Naive thymus-derived CD8-positive, alpha-beta T cell (primary cell): ENCODE measurements around the gene TSPAN14. TPM values are rescaled to one million over a fixed set of nuclear protein-coding genes. Genes with fewer than 3 reads are reported as not detected.
A peak's percentile ranks its signal among the peaks of the same experiment; 100 is the strongest.

Experiments used
- ATAC-seq, 2 donors: fragments of 150-1000 bp; cut with Tn5 transposase in 1 of 2; sonication (Bioruptor Pico), chemical (Tn5 transposase) in 1 of 2; 1 replicate in 1 of 2; 2 replicates in 1 of 2; pipeline ENCODE4 v1.10.0; 2021; ENCODE audit warnings: mild to moderate bottlenecking in 2 of 2, moderate library complexity in 2 of 2
- POLR2A ChIA-PET: fragments of 350-600 bp; sonication (Branson Sonifier 250); formaldehyde crosslinking; loops from one replicate; lab custom pipeline; 2021; ENCODE audit warnings: antibody characterized with exemption; lab: Charles Lee
- DNase-seq, 10 donors: peaks; one replicate each; pipeline versions ENCODE4 v3.0.0 to v3.0.0-alpha.2; 2020 to 2022
- H3K27ac Mint-ChIP-seq, 10 donors: one replicate each; pipeline ENCODE4 v1.8.0; 2020 to 2022; ENCODE audit warnings: mild to moderate bottlenecking in 10 of 10, mixed read lengths in 10 of 10, moderate library complexity in 4 of 10, inconsistent platforms in 1 of 10
- H3K27me3 Mint-ChIP-seq, 5 donors: one replicate each; pipeline ENCODE4 v1.8.0; 2021 to 2022; ENCODE audit warnings: mixed read lengths in 5 of 5
- H3K36me3 Mint-ChIP-seq, 3 donors: one replicate each; pipeline ENCODE4 v1.8.0; 2020 to 2022; ENCODE audit warnings: mixed read lengths in 3 of 3, mild to moderate bottlenecking in 2 of 3, inconsistent platforms in 1 of 3
- H3K4me1 Mint-ChIP-seq, 4 donors: one replicate each; pipeline ENCODE4 v1.8.0; 2021 to 2022; ENCODE audit warnings: mixed read lengths in 4 of 4
- H3K4me3 Mint-ChIP-seq, 10 donors: one replicate each; pipeline ENCODE4 v1.8.0; 2020 to 2022; ENCODE audit warnings: mild to moderate bottlenecking in 10 of 10, mixed read lengths in 10 of 10, moderate library complexity in 6 of 10, inconsistent platforms in 1 of 10
- H3K9me3 Mint-ChIP-seq, 9 donors: one replicate each; pipeline ENCODE4 v1.8.0; 2020 to 2022; ENCODE audit warnings: mixed read lengths in 9 of 9, mild to moderate bottlenecking in 3 of 9, inconsistent platforms in 1 of 9, moderate library complexity in 1 of 9
- polyA plus RNA-seq, 3 donors: library from polyadenylated mRNA; unstranded; fragments of 300-500 nt; fragmentation: Illumina TruSeq; gene quantifications; one replicate each; pipeline ENCODE4 v1.2.3, GENCODE V29; 2021
- total RNA-seq, 8 experiments: library from RNA in 2 of 8; stranded (reverse) in 2 of 8; gene quantifications; one replicate each; pipeline ENCODE4 v1.2.3 and lab custom pipeline; 2021 to 2026

TSPAN14 gene
- total and polyA plus RNA-seq, 5 experiments from 2014 or later, result 152 to 293 (median 163) TPM

- no peak overlapping the region for H3K4me3 Mint-ChIP-seq
- POLR2A ChIA-PET, result interaction anchor here (0.7 to 20.6 kb wide), 4 partner anchors 9 to 55 kb away, joined by 3 to 914 read pairs (median 3); partner anchors contain the start of gene TSPAN14
- H3K4me1 Mint-ChIP-seq, result peaks cover 20 to 59% (median 48%) of the 10 kb centered on the region in 4 donors
- DNase-seq (peak in 1 of 10 donors; percentile 14), ATAC-seq (no peak)
- no peaks in the 10 kb centered on the region for H3K27me3 Mint-ChIP-seq
- no peaks in the 10 kb centered on the region for H3K9me3 Mint-ChIP-seq
- peaks cover 0 to 93% (median 6%) of the 10 kb centered on the region in 3 donors for H3K36me3 Mint-ChIP-seq
- H3K27ac Mint-ChIP-seq, result peak overlapping the region in 3 of 10 donors; percentile 8 to 71 (median 71)
Observed at GRCh38 chr10:80515511-80515910, 61.4 kb downstream of the TSPAN14 start.

GRCh38 chr10:80515941-80516340, 61.8 kb downstream of the TSPAN14 start:
- Mint-ChIP-seq H3K36me3 (peaks cover 0 to 94% (median 6%) of the 10 kb centered on the region in 3 donors), H3K9me3 (no peaks in the 10 kb centered on the region), H3K4me3 (no peak overlapping the region), H3K27me3 (no peaks in the 10 kb centered on the region), H3K4me1 (peaks cover 23 to 60% (median 49%) of the 10 kb centered on the region in 4 donors), H3K27ac (peak overlapping the region in 4 of 10 donors; percentile 26 to 86 (median 69))
- ATAC-seq, result no peak
- DNase-seq, result peak in 1 of 10 donors; percentile 55
- POLR2A ChIA-PET, result interaction anchor here (1.2 kb wide), 1 partner anchor 12 kb away, joined by 3 read pairs; no protein-coding TSS in a partner anchor

- POLR2A ChIA-PET, result no interaction called here
Observed at GRCh38 chr10:80516506-80517075, 62.5 kb downstream of the TSPAN14 start.

GRCh38 chr10:80517416-80518142, 63.5 kb downstream of the TSPAN14 start:
- POLR2A ChIA-PET, result interaction anchor here (1.1 to 2.0 kb wide), 4 partner anchors 11 to 73 kb away, joined by 3 to 7 read pairs (median 4); no protein-coding TSS in a partner anchor
- ATAC-seq (no peak), DNase-seq (peak in 1 of 10 donors; percentile 37)
- Mint-ChIP-seq H3K4me1 (peaks cover 11 to 48% (median 43%) of the 10 kb centered on the region in 4 donors), H3K27me3 (no peaks in the 10 kb centered on the region), H3K9me3 (no peaks in the 10 kb centered on the region), H3K36me3 (peaks cover 0 to 86% (median 6%) of the 10 kb centered on the region in 3 donors), H3K4me3 (no peak overlapping the region), H3K27ac (peak overlapping the region in 8 of 10 donors; percentile 4 to 94 (median 67))

More at GRCh38 chr10:80516506-80517075, 62.5 kb downstream of the TSPAN14 start:
- Mint-ChIP-seq H3K9me3 (no peaks in the 10 kb centered on the region), H3K27ac (peak overlapping the region; percentile 27 to 87 (median 74)), H3K27me3 (no peaks in the 10 kb centered on the region), H3K4me3 (no peak overlapping the region), H3K4me1 (peaks cover 17 to 55% (median 44%) of the 10 kb centered on the region in 4 donors), H3K36me3 (peaks cover 0 to 90% (median 6%) of the 10 kb centered on the region in 3 donors)
- ATAC-seq, result no peak
- peak in 1 of 10 donors; percentile 58 for DNase-seq

GRCh38 chr10:80518143-80518806, 64.2 kb downstream of the TSPAN14 start:
- POLR2A ChIA-PET, result interaction anchor here (1.1 to 2.0 kb wide), 4 partner anchors 10 to 74 kb away, joined by 3 to 7 read pairs (median 4); no protein-coding TSS in a partner anchor
- Mint-ChIP-seq H3K36me3 (peaks cover 0 to 79% (median 6%) of the 10 kb centered on the region in 3 donors), H3K27ac (peak overlapping the region; percentile 18 to 94 (median 77)), H3K4me3 (peak overlapping the region in 2 of 10 donors; percentile 4 to 18), H3K27me3 (no peaks in the 10 kb centered on the region), H3K4me1 (peaks cover 13 to 55% (median 45%) of the 10 kb centered on the region in 4 donors), H3K9me3 (no peaks in the 10 kb centered on the region)
- ATAC-seq, result no peak
- DNase-seq, result peak in 1 of 10 donors; percentile 52

GRCh38 chr10:80518807-80519360, 64.8 kb downstream of the TSPAN14 start:
- Mint-ChIP-seq H3K27ac (peak overlapping the region; percentile 18 to 94 (median 82)), H3K9me3 (no peaks in the 10 kb centered on the region), H3K27me3 (no peaks in the 10 kb centered on the region), H3K4me1 (peaks cover 13 to 59% (median 49%) of the 10 kb centered on the region in 4 donors), H3K36me3 (peaks cover 0 to 73% (median 3%) of the 10 kb centered on the region in 3 donors), H3K4me3 (peak overlapping the region in 4 of 10 donors; percentile 4 to 24 (median 11))
- ATAC-seq, result no peak
- DNase-seq, result peak in 1 of 10 donors; percentile 52
- POLR2A ChIA-PET, result interaction anchor here (1.1 to 2.0 kb wide), 3 partner anchors 9 to 75 kb away, joined by 3 to 7 read pairs (median 4); no protein-coding TSS in a partner anchor

GRCh38 chr10:80519936-80520650, 66.0 kb downstream of the TSPAN14 start:
- no peak for ATAC-seq
- H3K4me1 Mint-ChIP-seq, result peaks cover 19 to 65% (median 58%) of the 10 kb centered on the region in 4 donors
- H3K9me3 Mint-ChIP-seq, result no peaks in the 10 kb centered on the region

GRCh38 chr10:80520661-80521470, 66.8 kb downstream of the TSPAN14 start:
- peak overlapping the region; percentile 67 to 94 (median 84) for H3K27ac Mint-ChIP-seq
- DNase-seq, result peak in 1 of 10 donors; percentile 64
- H3K4me1 Mint-ChIP-seq, result peaks cover 21 to 73% (median 65%) of the 10 kb centered on the region in 4 donors
- POLR2A ChIA-PET, result interaction anchor here (0.6 to 1.8 kb wide), 3 partner anchors 15 to 68 kb away, joined by 3 to 6 read pairs (median 4); no protein-coding TSS in a partner anchor
- no peaks in the 10 kb centered on the region for H3K27me3 Mint-ChIP-seq
- H3K9me3 Mint-ChIP-seq, result no peaks in the 10 kb centered on the region
- peaks cover 0 to 59% (median 0%) of the 10 kb centered on the region in 3 donors for H3K36me3 Mint-ChIP-seq
- no peak for ATAC-seq
- peak overlapping the region in 2 of 10 donors; percentile 1 to 39 for H3K4me3 Mint-ChIP-seq

More at GRCh38 chr10:80519936-80520650, 66.0 kb downstream of the TSPAN14 start:
- Mint-ChIP-seq H3K27ac (peak overlapping the region; percentile 60 to 94 (median 87)), H3K4me3 (no peak overlapping the region), H3K27me3 (no peaks in the 10 kb centered on the region), H3K36me3 (peaks cover 0 to 66% (median 0%) of the 10 kb centered on the region in 3 donors)
- DNase-seq, result peak in 1 of 10 donors; percentile 48
- POLR2A ChIA-PET, result interaction anchor here (1.0 to 1.8 kb wide), 3 partner anchors 15 to 76 kb away, joined by 3 to 6 read pairs (median 4); no protein-coding TSS in a partner anchor

GRCh38 chr10:80522756-80523363, 68.8 kb downstream of the TSPAN14 start:
- peak; percentile 25 to 57 for ATAC-seq
- peak in 1 of 10 donors; percentile 58 for DNase-seq
- Mint-ChIP-seq H3K36me3 (peaks cover 0 to 43% (median 0%) of the 10 kb centered on the region in 3 donors), H3K27ac (peak overlapping the region; percentile 22 to 93 (median 82)), H3K4me3 (no peak overlapping the region), H3K4me1 (peaks cover 28 to 78% (median 74%) of the 10 kb centered on the region in 4 donors), H3K9me3 (no peaks in the 10 kb centered on the region), H3K27me3 (no peaks in the 10 kb centered on the region)
- POLR2A ChIA-PET, result no interaction called here

- POLR2A ChIA-PET, result interaction anchor here (0.7 to 1.4 kb wide), 2 partner anchors 9 to 18 kb away, joined by 3 to 7 read pairs; no protein-coding TSS in a partner anchor
- Mint-ChIP-seq H3K36me3 (peaks cover 0 to 36% (median 0%) of the 10 kb centered on the region in 3 donors), H3K4me1 (peaks cover 35 to 80% (median 76%) of the 10 kb centered on the region in 4 donors), H3K4me3 (peak overlapping the region in 3 of 10 donors; percentile 18 to 56 (median 22)), H3K9me3 (no peaks in the 10 kb centered on the region), H3K27ac (peak overlapping the region; percentile 72 to 100 (median 91)), H3K27me3 (no peaks in the 10 kb centered on the region)
- ATAC-seq (peak in 1 of 2 donors; percentile 6), DNase-seq (peak in 1 of 10 donors; percentile 37)
Observed at GRCh38 chr10:80523773-80524172, 69.7 kb downstream of the TSPAN14 start.
